ENCODE results near the gene SLC35E3.
"Not testable (repeated sequence)": the region's sequence is repeated elsewhere in the genome, so short reads cannot be mapped to it uniquely, and the experiment has no call there.

SLC35E3 gene

DNA sequence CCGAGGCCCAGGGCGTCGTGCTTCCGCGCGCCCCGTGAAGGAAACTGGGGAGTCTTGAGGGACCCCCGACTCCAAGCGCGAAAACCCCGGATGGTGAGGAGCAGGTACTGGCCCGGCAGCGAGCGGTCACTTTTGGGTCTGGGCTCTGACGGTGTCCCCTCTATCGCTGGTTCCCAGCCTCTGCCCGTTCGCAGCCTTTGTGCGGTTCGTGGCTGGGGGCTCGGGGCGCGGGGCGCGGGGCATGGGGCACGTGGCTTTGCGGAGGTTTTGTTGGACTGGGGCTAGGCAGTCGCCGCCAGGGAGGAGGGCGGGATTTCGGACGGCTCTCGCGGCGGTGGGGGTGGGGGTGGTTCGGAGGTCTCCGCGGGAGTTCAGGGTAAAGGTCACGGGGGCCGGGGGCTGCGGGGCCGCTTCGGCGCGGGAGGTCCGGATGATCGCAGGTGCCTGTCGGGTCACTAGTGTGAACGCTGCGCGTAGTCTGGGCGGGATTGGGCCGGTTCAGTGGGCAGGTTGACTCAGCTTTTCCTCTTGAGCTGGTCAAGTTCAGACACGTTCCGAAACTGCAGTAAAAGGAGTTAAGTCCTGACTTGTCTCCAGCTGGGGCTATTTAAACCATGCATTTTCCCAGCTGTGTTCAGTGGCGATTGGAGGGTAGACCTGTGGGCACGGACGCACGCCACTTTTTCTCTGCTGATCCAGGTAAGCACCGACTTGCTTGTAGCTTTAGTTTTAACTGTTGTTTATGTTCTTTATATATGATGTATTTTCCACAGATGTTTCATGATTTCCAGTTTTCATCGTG, 62.6 kb downstream of the SLC35E3 start:
- Histone ChIP-seq H3K36me3 (peaks cover 47% of the 10 kb centered on the region), H3K9me3 (ENCODE audit: severe bottlenecking) (no peaks in the 10 kb centered on the region), H3K27ac (peak overlapping the region; percentile 100), H3K27me3 (ENCODE audit: insufficient read depth, low read depth, severe bottlenecking) (no peaks in the 10 kb centered on the region), H3K4me3 (ENCODE audit: low read depth, low read length) (peak overlapping the region; percentile 87)
- peak; percentile 89 for DNase-seq
- TF ChIP-seq, protein P1, sequence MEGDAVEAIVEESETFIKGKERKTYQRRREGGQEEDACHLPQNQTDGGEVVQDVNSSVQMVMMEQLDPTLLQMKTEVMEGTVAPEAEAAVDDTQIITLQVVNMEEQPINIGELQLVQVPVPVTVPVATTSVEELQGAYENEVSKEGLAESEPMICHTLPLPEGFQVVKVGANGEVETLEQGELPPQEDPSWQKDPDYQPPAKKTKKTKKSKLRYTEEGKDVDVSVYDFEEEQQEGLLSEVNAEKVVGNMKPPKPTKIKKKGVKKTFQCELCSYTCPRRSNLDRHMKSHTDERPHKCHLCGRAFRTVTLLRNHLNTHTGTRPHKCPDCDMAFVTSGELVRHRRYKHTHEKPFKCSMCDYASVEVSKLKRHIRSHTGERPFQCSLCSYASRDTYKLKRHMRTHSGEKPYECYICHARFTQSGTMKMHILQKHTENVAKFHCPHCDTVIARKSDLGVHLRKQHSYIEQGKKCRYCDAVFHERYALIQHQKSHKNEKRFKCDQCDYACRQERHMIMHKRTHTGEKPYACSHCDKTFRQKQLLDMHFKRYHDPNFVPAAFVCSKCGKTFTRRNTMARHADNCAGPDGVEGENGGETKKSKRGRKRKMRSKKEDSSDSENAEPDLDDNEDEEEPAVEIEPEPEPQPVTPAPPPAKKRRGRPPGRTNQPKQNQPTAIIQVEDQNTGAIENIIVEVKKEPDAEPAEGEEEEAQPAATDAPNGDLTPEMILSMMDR (IDR thresholded peaks at IDR 0.05; ENCODE audit: low read depth, low read length): no peak

DNA sequence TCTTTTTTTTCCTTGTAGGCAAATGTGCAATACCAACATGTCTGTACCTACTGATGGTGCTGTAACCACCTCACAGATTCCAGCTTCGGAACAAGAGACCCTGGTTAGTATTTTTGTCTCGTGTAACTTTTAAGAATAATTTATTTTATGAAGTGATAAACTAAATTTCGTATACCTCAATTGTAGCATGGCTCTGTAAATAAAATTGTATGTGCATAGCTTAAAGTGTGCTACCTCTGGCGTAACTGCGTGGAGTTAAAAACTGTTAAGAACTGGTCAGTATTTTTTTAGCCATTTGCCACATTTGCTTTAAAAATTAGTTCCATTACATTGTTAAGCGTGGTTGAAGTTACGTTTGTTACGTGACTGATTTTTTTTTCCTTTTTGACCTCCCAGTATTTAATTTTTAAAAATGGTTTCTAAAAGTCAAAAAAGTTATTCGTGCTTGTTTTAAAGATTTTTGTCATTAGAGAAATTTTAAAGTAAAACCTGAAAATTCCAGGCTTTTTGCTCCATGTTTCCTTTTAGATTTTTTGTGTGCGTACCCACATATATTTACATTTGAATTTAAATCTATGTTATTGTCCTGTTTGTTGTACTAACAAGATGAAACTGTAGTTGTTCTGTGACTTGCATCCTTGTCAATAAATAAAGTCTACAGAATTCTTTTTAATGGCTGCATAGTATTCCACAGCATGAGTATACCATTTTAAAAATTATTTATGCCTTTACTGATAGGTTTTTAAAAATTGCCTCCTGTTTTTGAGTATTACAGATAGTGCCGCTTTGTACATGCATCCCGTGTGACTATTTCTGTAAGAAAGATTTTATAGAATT, 63.4 kb downstream of the SLC35E3 start:
- DNase-seq: no peak
- TF ChIP-seq, protein P1 (IDR thresholded peaks at IDR 0.05; ENCODE audit: low read depth, low read length): no peak
- Histone ChIP-seq H3K36me3 (peaks cover 55% of the 10 kb centered on the region), H3K27me3 (ENCODE audit: insufficient read depth, low read depth, severe bottlenecking) (no peaks in the 10 kb centered on the region), H3K9me3 (ENCODE audit: severe bottlenecking) (no peaks in the 10 kb centered on the region), H3K4me3 (ENCODE audit: low read depth, low read length) (peak overlapping the region; percentile 87), H3K27ac (peak overlapping the region; percentile 100)

DNA sequence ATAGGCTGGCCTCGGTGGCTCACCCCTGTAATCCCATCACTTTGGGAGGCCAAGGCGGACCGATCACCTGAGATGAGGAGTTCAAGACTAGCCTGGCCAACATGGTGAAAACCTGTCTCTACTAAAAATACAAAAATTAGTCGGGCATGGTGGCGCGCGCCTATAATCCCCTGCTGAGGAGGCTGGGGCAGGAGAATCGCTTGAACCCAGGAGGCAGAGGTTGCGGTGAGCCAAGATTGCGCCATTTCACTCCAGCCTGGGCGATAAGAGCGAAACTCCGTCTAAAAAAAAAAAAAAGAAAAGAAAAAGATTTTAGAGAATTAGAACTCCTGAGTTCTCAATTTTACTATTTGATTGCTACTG, 64.0 kb downstream of the SLC35E3 start:
- H3K9me3 ChIP-seq (ENCODE audit: severe bottlenecking); H3K27me3 ChIP-seq (ENCODE audit: insufficient read depth, low read depth, severe bottlenecking); H3K4me3 ChIP-seq (ENCODE audit: low read depth, low read length); H3K27ac ChIP-seq; DNase-seq: not testable (repeated sequence)
- peaks cover 61% of the 10 kb centered on the region for H3K36me3 ChIP-seq

DNA sequence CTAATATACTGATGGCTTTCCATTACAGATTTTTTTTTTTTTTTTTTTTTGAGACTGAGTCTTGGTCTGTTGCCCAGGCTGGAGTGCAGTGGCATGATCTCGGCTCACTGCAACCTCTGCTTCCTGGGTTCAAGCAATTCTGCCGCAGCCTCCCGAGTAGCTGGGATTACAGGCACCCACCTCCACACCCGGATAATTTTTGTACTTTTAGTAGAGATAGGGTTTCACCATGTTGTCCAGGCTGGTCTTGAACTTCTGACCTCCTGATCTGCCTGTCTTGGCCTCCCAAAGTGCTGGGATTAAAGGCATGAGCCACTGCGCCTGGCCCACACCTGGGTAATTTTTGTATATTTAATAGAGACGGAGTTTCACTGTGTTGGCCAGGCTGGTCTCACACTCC, 65.6 kb downstream of the SLC35E3 start:
- not testable (repeated sequence) for H3K27ac ChIP-seq; H3K4me3 ChIP-seq (ENCODE audit: low read depth, low read length); H3K9me3 ChIP-seq (ENCODE audit: severe bottlenecking); H3K27me3 ChIP-seq (ENCODE audit: insufficient read depth, low read depth, severe bottlenecking); DNase-seq
- H3K36me3 ChIP-seq: peaks cover 74% of the 10 kb centered on the region

- Histone ChIP-seq H3K9me3 (ENCODE audit: severe bottlenecking) (no peaks in the 10 kb centered on the region), H3K36me3 (peaks cover 85% of the 10 kb centered on the region), H3K27ac (no peak overlapping the region), H3K4me3 (ENCODE audit: low read depth, low read length) (no peak overlapping the region), H3K27me3 (ENCODE audit: insufficient read depth, low read depth, severe bottlenecking) (no peaks in the 10 kb centered on the region)
- TF ChIP-seq, protein P1 (IDR thresholded peaks at IDR 0.05; ENCODE audit: low read depth, low read length): no peak
- no peak for DNase-seq
Observed at GRCh38 chr12:68812553-68813241, 66.7 kb downstream of the SLC35E3 start.

DNA sequence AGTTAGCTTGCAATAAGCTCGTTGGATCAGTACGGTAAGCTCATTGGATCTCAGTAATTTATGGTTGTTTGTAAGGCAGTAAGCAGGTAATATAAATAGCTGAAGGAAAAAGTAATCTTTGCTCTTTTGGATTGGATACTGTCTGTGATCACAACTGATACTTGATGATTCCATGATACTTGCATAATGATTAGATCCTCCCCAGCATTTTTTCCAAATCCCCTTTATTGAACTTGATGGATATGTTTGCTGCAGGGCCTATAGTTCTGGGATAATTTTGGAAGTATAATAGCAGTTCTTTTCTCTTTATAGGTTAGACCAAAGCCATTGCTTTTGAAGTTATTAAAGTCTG, 67.2 kb downstream of the SLC35E3 start:
- DNase-seq: no peak
- Histone ChIP-seq H3K4me3 (ENCODE audit: low read depth, low read length) (no peak overlapping the region), H3K9me3 (ENCODE audit: severe bottlenecking) (no peaks in the 10 kb centered on the region), H3K27me3 (ENCODE audit: insufficient read depth, low read depth, severe bottlenecking) (no peaks in the 10 kb centered on the region), H3K36me3 (peaks cover 90% of the 10 kb centered on the region), H3K27ac (no peak overlapping the region)
- TF ChIP-seq, protein P1 (IDR thresholded peaks at IDR 0.05; ENCODE audit: low read depth, low read length): no peak

Measured in WERI-Rb-1 (cell line).